HG02852 (cell line): ENCODE results near the gene EOLA1.
"Not testable (repeated sequence)": the region's sequence is repeated elsewhere in the genome, so short reads cannot be mapped to it uniquely, and the experiment has no call there.

Experiments
- ATAC-seq: cut with Tn5 transposase; IDR thresholded peaks from one replicate; pipeline ENCODE4 v1.9.1; 2021; ENCODE audit warnings: mild to moderate bottlenecking, moderate library complexity; ENCODE audit not compliant: unreplicated experiment

EOLA1 gene

GRCh38 chrX:149540621-149541520 lies at the start of gene EOLA1:
TSS of gene EOLA1 (plus strand) at chrX:149541012. CDS start at chrX:149545631, 4,619 bp downstream.
- peak; percentile 77 for ATAC-seq

GRCh38 chrX:149491812-149492211 lies 49.0 kb upstream of the EOLA1 start:
- ATAC-seq = no peak

- no peak for ATAC-seq
Measured at GRCh38 chrX:149493567-149494562, 46.9 kb upstream of the EOLA1 start.

DNA sequence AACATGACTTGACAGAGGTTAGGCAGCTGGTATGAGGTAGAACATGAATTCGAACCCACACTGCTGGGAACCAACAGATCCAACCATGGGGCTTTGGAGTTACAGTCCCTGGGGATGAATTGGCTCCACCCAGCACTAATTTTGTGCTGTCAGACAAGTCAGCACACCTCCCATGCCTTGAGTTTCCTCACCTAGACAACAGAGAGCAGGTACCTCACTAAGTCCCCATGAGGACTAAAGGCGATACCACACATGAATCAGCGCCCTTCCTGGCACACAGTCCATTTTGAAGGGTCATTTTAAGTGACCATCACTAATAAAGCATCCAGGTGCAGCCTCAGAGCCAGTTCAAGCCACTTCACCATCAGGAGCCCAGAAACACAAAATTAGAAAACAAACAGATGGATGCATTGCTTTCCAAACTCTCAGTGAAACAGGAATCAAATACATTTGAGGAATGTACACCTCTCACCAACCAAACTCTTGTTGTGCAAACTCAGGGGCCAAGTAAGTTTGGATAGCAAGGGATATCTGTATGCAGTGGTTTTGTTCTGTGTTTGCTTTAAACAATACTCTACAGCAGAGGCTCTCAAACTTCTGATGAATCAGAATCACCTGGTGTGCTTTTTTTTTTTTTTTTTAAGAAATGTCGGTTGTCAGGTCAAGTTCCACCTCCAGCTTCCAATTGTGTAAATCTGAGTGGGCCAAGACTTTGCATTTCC lies 45.8 kb upstream of the EOLA1 start:
- no peak for ATAC-seq

DNA sequence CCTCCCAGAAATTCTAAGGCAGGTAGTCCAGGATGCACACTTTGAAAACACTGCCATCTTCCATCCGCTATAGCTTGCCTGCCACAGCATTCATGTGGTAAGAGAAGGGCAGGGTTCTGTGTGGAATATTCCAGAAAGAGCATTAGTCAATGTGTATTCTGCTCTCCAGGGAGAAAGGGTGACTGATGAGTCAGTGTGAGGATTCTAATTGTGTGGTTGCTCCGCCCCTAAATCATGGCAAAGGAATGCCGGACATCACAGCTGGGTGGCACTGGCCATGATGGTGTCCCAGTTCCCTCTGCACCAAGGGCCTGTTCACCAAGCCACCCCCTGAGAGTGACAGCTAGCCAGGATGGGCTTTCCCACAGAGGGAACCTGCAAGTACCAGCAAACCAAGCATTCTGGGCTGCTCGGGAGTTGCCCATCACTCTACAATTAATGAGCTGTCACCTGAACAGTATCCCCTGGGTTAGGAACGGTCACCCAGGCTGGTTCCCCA lies 45.2 kb upstream of the EOLA1 start:
- ATAC-seq = no peak

GRCh38 chrX:149497054-149497453 lies 43.8 kb upstream of the EOLA1 start:
- ATAC-seq = no peak

DNA sequence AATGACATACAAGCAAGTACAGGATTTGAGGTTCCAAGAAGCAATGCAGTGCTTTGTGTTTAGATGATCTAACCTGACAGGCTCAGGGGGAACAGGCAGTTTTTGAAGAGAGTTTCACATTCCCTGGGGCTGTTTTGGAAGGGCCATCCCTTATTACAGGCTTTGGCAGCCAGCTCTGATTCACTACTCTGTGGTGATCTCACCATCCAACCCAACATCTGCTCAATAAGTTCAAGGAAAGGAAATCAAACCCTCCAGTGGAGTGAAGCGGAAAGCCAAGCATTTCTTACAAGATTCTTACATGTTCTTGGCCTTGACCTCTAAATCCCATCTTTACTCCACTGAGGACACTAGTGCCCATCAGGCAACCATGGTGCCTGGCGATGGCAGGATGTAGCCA lies 43.2 kb upstream of the EOLA1 start:
- no peak for ATAC-seq

GRCh38 chrX:149498767-149499166 lies 42.0 kb upstream of the EOLA1 start:
- no peak for ATAC-seq

DNA sequence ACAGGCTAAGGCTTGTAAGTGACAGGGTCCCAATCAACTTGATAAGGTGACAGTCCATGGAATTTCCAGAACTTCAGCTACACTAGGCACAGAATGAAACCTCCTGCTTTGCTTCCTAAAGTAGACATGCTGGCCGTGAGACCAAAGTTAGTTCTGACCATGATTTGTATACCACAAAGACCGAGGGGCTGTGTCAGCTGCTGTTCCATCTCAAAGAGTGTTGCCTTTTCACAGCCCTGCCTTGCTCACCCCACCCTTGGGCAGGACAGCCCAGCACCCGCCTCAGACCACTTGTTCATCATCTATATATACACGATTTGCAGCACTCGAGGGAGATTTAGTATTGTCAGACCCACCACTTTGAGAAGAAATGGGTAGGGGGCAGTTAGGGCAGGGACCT lies 41.0 kb upstream of the EOLA1 start:
- no peak for ATAC-seq

- not testable (repeated sequence) for ATAC-seq
Measured at GRCh38 chrX:149502923-149503322, 37.9 kb upstream of the EOLA1 start.

- peak; percentile 67 for ATAC-seq
Measured at GRCh38 chrX:149503446-149503845, 37.4 kb upstream of the EOLA1 start.

- peak; percentile 31 for ATAC-seq
Measured at GRCh38 chrX:149504226-149504914, 36.4 kb upstream of the EOLA1 start.

DNA sequence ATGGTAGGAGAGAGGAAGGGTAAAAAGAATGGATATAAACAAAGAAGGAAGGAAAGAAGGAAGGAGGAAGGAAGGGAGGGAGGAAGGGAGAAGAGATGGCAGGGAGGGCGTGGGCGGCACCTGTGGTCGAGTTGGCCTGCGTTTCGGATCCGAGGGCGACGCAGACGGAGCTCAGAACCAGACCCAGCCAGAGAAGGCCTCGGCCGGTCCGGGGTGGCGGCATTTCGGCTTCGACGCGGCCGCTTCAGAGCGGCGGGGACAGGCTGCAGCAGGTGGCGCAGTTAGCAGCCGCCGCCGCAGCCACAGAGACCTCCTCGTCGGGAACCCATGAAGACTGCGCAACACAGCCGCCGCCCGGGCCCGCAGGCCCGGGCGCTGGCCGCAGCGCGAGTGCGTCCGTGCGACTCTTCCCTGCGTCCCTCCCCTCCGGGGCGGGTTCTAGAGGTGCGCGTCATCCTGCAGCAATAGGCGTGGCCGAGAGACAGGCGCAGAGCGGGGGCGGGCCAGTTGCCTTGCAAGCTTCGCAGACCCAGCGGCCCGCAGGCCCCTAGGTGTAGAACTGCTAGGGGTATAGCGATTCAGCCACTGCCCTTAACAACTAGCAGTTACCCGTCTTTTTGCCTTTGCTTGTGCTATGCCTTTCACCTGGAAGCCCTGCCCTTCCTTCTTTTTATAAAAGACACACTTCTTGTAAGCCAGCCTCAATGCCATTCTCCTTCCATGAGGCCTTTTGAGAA lies 35.7 kb upstream of the EOLA1 start, which contains the start of gene IDS:
TSS of gene IDS (minus strand) at position 392 of the 737 bp plus-strand sequence. CDS start at position 223, 169 bp downstream.
- peak; percentile 68 for ATAC-seq

GRCh38 chrX:149505671-149506070 lies 35.1 kb upstream of the EOLA1 start:
- no peak for ATAC-seq

DNA sequence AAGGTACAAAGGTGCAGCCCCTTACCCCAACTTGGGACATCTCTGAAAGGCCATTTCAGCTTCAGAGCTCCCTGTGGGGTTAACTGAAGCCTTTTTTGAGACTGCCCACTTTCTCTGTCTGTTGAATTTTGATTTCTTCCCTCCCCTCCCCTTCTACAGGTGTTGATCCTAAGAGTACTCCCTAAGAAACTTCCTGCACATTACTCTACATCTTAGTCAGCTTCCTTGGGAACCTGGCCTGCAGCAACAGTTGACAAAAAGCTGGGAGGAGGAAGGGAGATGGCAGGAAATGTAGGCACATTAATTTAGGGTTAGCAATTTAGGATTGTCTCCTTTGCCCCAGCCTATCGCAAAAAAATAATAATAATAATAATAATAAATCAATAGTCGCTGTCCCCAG lies 34.5 kb upstream of the EOLA1 start:
- no peak for ATAC-seq

GRCh38 chrX:149508467-149508866 lies 32.3 kb upstream of the EOLA1 start:
- ATAC-seq = no peak

GRCh38 chrX:149510386-149510785 lies 30.4 kb upstream of the EOLA1 start:
- no peak for ATAC-seq

GRCh38 chrX:149511081-149511480 lies 29.7 kb upstream of the EOLA1 start:
- ATAC-seq = no peak

DNA sequence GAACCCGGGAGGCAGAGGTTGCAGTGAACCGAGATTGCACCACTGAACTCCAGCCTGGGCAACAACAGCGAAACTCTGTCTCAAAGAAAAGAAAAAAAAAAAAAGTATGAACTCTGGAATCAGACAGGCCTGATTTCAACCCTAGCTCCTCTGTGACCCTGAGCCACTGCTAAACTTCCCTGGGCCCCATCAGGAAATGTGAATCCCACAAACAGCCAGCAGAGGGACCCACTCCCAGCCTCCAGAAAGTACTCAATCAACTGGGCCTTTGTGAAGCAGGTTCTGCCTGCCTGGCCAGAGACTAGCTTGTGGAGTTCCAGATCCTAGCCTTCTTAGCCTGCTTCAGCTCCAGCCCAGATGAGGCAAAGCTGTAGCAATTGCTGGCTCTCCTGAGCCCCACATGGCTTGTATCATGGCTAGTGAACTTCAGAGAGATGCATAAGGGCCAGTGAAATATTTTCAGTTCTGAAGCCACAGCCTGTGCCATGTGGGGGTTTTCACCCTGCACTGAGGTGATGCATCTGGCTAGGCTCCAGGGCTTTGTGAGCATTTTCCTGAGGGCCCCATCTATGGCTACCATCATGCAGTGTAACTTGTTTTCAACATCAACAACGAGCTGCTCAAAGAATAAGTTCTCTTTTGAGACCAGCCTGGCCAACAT lies 28.5 kb upstream of the EOLA1 start:
- peak; percentile 82 for ATAC-seq
